GM18870 (cell line): ENCODE data around the gene ACVRL1.

Experiments used
- ATAC-seq: cut with Tn5 transposase; IDR thresholded peaks from one replicate; pipeline ENCODE4 v1.9.1; 2021; ENCODE audit warnings: moderate library complexity; ENCODE audit not compliant: unreplicated experiment

ACVRL1 gene

GRCh38 chr12:51907083-51907855 lies at the start of gene ACVRL1:
ACVRL1 (plus strand) TSS chr12:51907504; CDS start chr12:51912475, 4,971 bp downstream.
- ATAC-seq: no peak

GRCh38 chr12:51860986-51861385 lies 46.3 kb upstream of the ACVRL1 start:
- no peak for ATAC-seq

- ATAC-seq: no peak
These were observed 44.4 kb upstream of the ACVRL1 start for GRCh38 chr12:51862947-51863346.

- no peak for ATAC-seq
These were observed 43.9 kb upstream of the ACVRL1 start for GRCh38 chr12:51863363-51863932.

- ATAC-seq: no peak
These were observed 43.1 kb upstream of the ACVRL1 start for GRCh38 chr12:51863933-51864832.

GRCh38 chr12:51864833-51865670 lies 42.3 kb upstream of the ACVRL1 start:
- ATAC-seq: no peak

GRCh38 chr12:51865757-51866270 lies 41.5 kb upstream of the ACVRL1 start:
- no peak for ATAC-seq

GRCh38 chr12:51866324-51866723 lies 41.0 kb upstream of the ACVRL1 start:
- no peak for ATAC-seq

- no peak for ATAC-seq
These were observed 40.5 kb upstream of the ACVRL1 start for GRCh38 chr12:51866762-51867161.

GRCh38 chr12:51867371-51867770 lies 39.9 kb upstream of the ACVRL1 start:
- ATAC-seq: no peak

- ATAC-seq: no peak
These were observed 39.4 kb upstream of the ACVRL1 start for GRCh38 chr12:51867796-51868428.

GRCh38 chr12:51868821-51869495 lies 38.3 kb upstream of the ACVRL1 start:
- no peak for ATAC-seq

GRCh38 chr12:51869496-51869865 lies 37.8 kb upstream of the ACVRL1 start:
- no peak for ATAC-seq

- no peak for ATAC-seq
These were observed 37.4 kb upstream of the ACVRL1 start for GRCh38 chr12:51869931-51870330.

GRCh38 chr12:51870504-51870903 lies 36.8 kb upstream of the ACVRL1 start:
- no peak for ATAC-seq

GRCh38 chr12:51871126-51871525 lies 36.2 kb upstream of the ACVRL1 start:
- ATAC-seq: no peak

- ATAC-seq: no peak
These were observed 35.2 kb upstream of the ACVRL1 start for GRCh38 chr12:51871918-51872688.

GRCh38 chr12:51872689-51872981 lies 34.7 kb upstream of the ACVRL1 start:
- no peak for ATAC-seq
